Large intestine (tissue), 3 donors: ENCODE measurements around the gene ADNP. TPM values are rescaled to one million over a fixed set of nuclear protein-coding genes. Genes with fewer than 3 reads are reported as not detected.

Experiments used
- DNase-seq, 2 donors: peaks; one replicate each; pipeline versions ENCODE4 v3.0.0 to v3.0.0-alpha.2; 2013
- H3K27ac ChIP-seq: one replicate; pipeline ENCODE4 v1.5.1; 2013; ENCODE audit warnings: low read length
- H3K27me3 ChIP-seq: 2 replicates; pipeline ENCODE4 v1.6.1; 2013; ENCODE audit warnings: low read length; ENCODE audit not compliant: control insufficient read depth, insufficient read depth
- H3K36me3 ChIP-seq: 2 replicates; pipeline ENCODE4 v1.6.1; 2013; ENCODE audit warnings: low read length; ENCODE audit not compliant: control insufficient read depth, insufficient read depth
- H3K4me1 ChIP-seq: one replicate; pipeline ENCODE4 v1.6.1; 2013; ENCODE audit warnings: low read length; ENCODE audit not compliant: control insufficient read depth, insufficient read depth
- H3K4me3 ChIP-seq: one replicate; pipeline ENCODE4 v1.5.1; 2013; ENCODE audit warnings: low read length
- H3K9me3 ChIP-seq: one replicate; pipeline ENCODE4 v1.6.1; 2013; ENCODE audit warnings: mild to moderate bottlenecking, low read depth, low read length, moderate library complexity; ENCODE audit not compliant: control insufficient read depth
- WGBS: methylation state at CpG from one replicate; pipeline ENCODE4 v1.1.5; 2013; ENCODE audit warnings: low lambda C conversion rate; ENCODE audit not compliant: insufficient coverage; 5-methylcytosine and 5-hydroxymethylcytosine counted together
- polyA plus RNA-seq: library from polyadenylated mRNA; unstranded; fragments of 120-200 nt; gene quantifications from one replicate; pipeline ENCODE4 v1.2.1, GENCODE V29; 2013

The ADNP gene
- polyA plus RNA-seq, 1 donor, result 70.7 TPM

DNA sequence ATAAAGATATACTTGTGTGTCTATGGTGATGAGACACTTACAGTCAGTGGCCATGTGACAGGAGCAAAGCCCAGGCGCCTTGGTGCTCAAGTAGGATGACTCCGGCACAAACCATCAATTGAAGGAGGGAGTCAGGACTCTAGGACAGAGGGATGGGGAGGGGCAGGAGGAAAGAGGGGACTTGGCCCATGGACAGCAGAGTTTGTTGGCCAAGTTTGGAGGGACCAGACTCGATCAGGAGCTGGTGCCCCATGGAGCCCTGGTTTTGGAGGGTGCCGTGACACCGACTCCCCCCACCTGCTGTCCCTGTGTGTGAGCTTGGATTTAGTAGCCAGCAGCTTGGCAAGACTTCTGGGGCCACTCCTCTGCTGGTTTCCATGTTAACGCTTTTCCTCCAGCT is 66.1 kb downstream of the ADNP start:
- Histone ChIP-seq H3K27me3 (no peaks in the 10 kb centered on the region), H3K4me1 (peaks cover 6% of the 10 kb centered on the region), H3K27ac (no peak overlapping the region), H3K9me3 (no peaks in the 10 kb centered on the region), H3K4me3 (no peak overlapping the region), H3K36me3 (no peaks in the 10 kb centered on the region)
- no CpG with 5 or more reads among the region's 6 CpGs for WGBS
- no peak for DNase-seq

DNA sequence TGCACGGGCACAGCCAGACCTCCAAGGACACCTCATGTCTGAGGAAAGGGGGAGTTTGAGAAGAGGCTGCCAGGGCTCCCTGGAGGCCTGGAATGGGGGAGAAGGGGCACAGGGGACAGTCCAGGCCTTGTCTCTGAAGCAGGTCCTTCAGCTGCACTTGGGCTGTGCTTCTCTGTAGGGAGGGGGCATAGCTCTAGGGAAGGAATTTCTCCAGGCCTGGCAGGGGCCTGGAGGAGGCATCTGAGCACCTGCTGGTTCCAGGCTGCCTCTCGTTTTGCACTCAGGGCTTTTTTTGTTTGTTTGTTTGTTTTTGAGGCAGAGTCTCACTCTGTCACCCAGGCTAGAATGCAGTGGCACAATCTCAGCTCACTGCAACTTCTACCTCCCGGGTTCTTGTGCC is 68.7 kb downstream of the ADNP start:
- no peak overlapping the region for H3K4me3 ChIP-seq
- no peaks in the 10 kb centered on the region for H3K36me3 ChIP-seq
- H3K9me3 ChIP-seq, result no peaks in the 10 kb centered on the region
- no peaks in the 10 kb centered on the region for H3K27me3 ChIP-seq
- no peak for DNase-seq
- no peaks in the 10 kb centered on the region for H3K4me1 ChIP-seq
- no CpG with 5 or more reads among the region's 3 CpGs for WGBS
- H3K27ac ChIP-seq, result no peak overlapping the region

DNA sequence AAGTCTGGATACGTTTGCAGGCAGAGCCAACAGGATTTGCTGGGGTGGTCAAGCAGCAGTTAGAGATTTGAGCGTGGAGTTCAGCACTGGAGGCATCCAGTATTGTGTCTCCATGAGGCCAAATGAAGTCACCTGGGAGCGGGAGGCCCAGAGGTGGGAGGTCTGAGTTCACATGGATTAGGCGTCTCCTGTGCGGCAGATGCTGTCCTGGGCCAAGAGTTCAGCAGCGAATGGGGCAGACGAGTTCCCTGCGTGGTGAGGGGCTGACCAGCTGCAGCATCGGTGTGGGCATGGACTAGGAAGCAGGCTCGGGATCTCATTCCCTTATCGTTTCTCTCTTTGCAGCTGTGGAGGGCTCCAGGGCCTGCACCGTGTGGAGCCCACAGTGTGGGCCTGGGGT is 70.2 kb downstream of the ADNP start:
- Histone ChIP-seq H3K9me3 (no peaks in the 10 kb centered on the region), H3K4me1 (peaks cover 6% of the 10 kb centered on the region), H3K27me3 (no peaks in the 10 kb centered on the region), H3K27ac (no peak overlapping the region), H3K4me3 (no peak overlapping the region), H3K36me3 (no peaks in the 10 kb centered on the region)
- no peak for DNase-seq
- WGBS, result no CpG with 5 or more reads among the region's 12 CpGs

DNA sequence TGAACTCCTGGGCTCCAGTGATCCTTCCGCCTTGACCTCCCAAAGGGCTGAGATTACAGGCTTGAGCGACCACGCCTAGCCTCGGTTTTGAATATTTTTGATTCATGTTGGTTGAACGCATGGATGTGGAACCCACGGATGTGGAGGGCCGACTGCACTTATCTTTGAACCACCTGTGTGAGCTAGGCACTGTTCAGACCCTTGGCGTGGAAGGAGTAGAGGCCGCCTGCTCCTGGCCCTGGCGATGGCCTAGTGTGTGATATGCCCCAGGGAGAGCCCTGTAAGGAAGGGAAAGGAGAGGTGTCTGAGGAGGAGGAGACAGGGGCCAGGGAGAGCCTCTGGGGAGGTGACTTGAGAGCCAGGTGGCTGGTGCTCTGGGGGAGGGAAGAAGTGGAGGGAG is 72.1 kb downstream of the ADNP start:
- peaks cover 18% of the 10 kb centered on the region for H3K4me1 ChIP-seq
- WGBS, result no CpG with 5 or more reads among the region's 10 CpGs
- H3K4me3 ChIP-seq, result no peak overlapping the region
- H3K27ac ChIP-seq, result no peak overlapping the region
- H3K36me3 ChIP-seq, result no peaks in the 10 kb centered on the region
- H3K9me3 ChIP-seq, result no peaks in the 10 kb centered on the region
- no peak for DNase-seq
- H3K27me3 ChIP-seq, result no peaks in the 10 kb centered on the region

DNA sequence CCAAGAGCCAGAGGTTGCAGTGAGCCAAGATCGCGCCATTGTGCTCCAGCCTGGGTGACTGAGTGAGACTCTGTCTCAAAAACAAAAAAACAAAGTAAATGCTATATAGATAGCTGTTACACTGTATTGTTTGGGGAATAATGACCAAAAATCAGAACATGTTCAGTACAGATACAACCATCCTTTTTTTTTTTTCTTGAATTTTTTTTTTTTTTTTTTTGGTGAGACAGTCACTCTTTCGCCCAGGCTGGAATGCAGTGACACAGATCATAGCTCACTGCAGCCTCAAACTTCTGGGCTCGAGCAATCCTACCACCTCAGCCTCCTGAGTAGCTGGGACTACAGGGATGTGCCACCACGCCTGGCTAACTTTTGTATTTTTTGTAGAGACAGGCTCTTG is 72.7 kb downstream of the ADNP start:
- no peak for DNase-seq
- H3K4me3 ChIP-seq, result no peak overlapping the region

DNA sequence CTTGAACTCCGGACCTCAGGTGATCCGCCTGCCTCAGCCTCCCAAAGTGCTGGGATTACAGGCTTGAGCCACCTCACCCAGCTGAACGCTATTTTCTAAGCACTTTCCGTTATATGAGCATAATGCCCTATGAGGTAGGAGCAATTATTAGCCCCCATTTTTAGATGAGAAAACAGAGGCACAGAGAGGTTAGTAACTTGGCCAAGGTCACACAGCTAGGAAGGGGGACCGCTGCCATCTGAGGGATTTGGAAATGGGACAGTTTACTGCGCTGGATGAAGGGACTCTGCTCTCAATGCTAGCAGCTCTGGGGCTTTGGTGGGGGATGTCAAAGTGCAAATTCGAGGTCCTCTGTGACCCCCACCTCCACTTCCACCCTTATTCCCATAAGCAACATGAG is 73.9 kb downstream of the ADNP start:
- peaks cover 18% of the 10 kb centered on the region for H3K4me1 ChIP-seq
- H3K27ac ChIP-seq, result no peak overlapping the region
- H3K9me3 ChIP-seq, result no peaks in the 10 kb centered on the region
- no peaks in the 10 kb centered on the region for H3K27me3 ChIP-seq
- no peak for DNase-seq
- no peak overlapping the region for H3K4me3 ChIP-seq
- no CpG with 5 or more reads among the region's 7 CpGs for WGBS
- no peaks in the 10 kb centered on the region for H3K36me3 ChIP-seq

More for the DNA sequence above, 72.7 kb downstream of the ADNP start:
- Histone ChIP-seq H3K9me3 (no peaks in the 10 kb centered on the region), H3K27ac (no peak overlapping the region), H3K36me3 (no peaks in the 10 kb centered on the region), H3K4me1 (peaks cover 18% of the 10 kb centered on the region), H3K27me3 (no peaks in the 10 kb centered on the region)
- WGBS, result no CpG with 5 or more reads among the region's 5 CpGs

DNA sequence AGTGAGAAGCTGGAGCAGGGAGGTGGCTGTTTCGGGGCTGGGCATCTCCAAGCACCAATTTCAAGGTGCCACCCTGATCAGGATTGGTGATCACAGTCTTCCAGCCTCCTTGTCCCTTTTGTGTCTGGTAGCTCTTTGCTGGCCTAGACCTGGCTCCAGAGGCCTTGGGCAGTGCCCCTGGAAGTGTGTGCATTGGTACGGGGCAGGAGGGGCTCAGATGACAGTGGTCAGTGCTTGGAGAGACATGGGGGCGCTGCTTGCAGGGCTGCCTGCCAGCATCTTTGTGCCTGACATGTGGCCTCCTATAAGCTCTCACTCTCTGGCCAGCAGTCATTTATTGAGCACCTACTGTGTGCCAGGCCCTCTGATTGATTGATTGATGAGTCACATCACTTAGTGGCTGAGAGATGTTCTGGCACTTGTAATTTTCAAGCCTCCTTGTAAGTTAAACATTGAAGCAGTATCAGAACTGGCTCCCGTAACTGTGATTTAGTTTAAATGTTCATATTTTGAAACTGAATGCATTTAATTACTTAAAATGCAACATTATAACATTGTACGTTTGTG is 74.7 kb downstream of the ADNP start:
- no peaks in the 10 kb centered on the region for H3K9me3 ChIP-seq
- H3K36me3 ChIP-seq, result no peaks in the 10 kb centered on the region
- H3K27ac ChIP-seq, result peak overlapping the region; percentile 56
- peaks cover 18% of the 10 kb centered on the region for H3K4me1 ChIP-seq
- no peak for DNase-seq
- H3K4me3 ChIP-seq, result no peak overlapping the region
- no peaks in the 10 kb centered on the region for H3K27me3 ChIP-seq
- WGBS, result 89% methylated on average over 1 of the region's 5 CpGs

DNA sequence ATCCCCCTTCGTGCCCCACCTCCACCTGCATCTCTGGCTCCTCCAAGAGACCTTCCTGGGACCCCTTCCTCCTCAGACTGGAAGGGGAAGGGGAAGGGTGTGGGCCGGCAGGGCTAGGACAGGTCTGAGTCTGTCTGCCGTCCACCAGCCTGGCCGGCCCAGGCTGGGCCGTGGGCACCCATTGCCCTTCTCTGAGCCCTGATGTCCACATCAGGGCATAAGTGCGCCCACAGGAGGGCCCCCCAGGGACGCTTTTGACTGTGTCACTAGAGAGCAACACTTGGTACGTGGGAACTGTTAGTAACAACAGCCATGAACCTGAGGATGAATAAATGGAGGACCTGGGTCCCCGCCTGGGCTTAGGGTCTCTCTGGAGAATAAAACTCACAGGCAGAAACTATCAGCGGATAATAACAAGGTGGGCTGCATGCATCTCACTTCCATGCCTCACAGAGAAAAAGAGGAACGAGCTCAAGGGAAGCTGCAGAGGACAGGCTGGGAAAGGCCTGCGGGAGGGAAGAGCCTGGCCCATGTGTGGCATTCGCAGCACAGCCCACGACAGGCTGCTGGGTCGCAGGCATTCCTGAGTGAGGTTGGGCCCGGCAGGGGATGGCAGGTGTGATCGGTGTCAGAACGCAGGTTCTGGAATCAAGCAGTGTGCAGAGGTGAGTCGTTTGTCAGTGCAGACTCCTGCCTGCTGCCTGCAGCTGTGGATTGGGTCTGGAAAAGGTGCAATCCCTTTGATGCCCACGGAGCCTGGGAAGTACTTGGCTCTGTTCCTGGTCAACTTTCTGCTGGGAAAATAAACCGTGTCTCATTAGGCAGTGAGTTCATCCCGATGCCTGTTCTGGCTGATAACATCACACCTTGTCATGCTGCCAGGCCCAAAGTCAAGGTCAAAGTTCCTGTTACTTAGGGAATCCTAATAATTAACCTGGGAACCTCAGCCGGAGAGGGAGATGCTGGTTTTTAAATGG is 75.5 kb downstream of the ADNP start:
- Histone ChIP-seq H3K27me3 (no peaks in the 10 kb centered on the region), H3K36me3 (no peaks in the 10 kb centered on the region), H3K27ac (peak overlapping the region; percentile 56), H3K4me1 (peaks cover 21% of the 10 kb centered on the region), H3K4me3 (no peak overlapping the region), H3K9me3 (no peaks in the 10 kb centered on the region)
- WGBS, result no CpG with 5 or more reads among the region's 23 CpGs
- DNase-seq, result peak; percentile 65 to 84

DNA sequence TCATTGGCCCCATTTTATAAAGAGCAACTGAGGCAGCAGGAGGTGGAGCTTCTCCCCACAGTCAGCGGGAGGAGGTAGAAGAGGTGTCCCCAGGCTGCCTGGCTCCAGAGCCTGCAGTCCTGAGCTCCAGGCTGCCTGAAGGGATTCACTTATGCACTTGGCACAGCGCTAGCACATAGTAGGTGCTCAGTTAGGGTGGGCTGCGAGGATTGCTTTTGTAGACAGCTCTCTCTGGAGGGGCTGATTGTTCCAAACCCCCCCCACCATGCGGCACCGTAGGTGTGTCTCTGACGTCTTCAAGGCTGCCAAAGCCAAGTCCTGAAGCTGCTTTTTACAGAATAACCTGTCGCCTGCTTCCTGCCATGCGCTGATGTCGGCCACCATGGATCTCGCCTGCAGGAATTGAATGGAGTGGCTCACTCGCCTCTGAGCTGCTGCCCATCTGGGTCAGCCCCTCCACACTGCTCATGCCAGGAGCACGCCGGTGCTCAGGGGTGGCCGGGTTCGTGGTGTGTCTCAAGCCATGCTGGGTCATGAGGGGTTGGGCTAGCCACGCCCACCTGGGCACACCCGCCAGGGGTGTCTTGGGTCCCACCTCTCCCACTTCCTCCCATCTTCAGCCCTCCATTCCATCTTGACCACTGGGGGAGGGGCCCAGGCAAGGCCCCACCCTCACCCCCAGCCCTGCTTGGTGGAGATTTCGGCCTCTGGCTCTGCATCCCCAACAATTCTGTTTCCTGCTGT is 76.6 kb downstream of the ADNP start:
- Histone ChIP-seq H3K27me3 (no peaks in the 10 kb centered on the region), H3K4me1 (peaks cover 21% of the 10 kb centered on the region), H3K9me3 (no peaks in the 10 kb centered on the region), H3K27ac (no peak overlapping the region), H3K4me3 (no peak overlapping the region), H3K36me3 (no peaks in the 10 kb centered on the region)
- WGBS, result no CpG with 5 or more reads among the region's 18 CpGs
- no peak for DNase-seq

DNA sequence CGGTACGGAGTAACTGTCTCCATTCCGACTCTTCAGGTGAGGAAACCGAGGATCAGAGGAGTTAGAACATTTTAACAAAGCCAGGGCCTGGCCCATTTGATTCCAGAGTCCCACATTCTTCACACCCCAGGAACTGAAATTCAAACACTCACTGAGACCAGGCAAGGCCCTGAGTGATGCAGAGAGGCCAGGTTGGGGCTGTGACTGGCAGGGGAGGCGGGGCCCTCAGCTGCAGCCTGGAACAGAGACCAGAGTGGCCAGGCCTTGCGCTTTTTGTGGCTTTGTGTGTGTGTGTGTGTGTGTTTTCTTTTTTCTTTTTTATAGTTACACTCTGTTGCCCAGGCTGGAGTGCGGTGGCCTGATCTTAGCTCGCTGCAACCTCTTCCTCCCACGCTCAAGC is 79.2 kb downstream of the ADNP start:
- Histone ChIP-seq H3K27me3 (no peaks in the 10 kb centered on the region), H3K27ac (no peak overlapping the region), H3K36me3 (no peaks in the 10 kb centered on the region), H3K9me3 (no peaks in the 10 kb centered on the region), H3K4me1 (peaks cover 21% of the 10 kb centered on the region), H3K4me3 (no peak overlapping the region)
- no peak for DNase-seq
- no CpG with 5 or more reads among the region's 9 CpGs for WGBS
